Colonic mucosa (tissue), 4 donors: Measurements from ENCODE around the gene DLGAP4. TPM values are rescaled to one million over a fixed set of nuclear protein-coding genes. Genes with fewer than 3 reads are reported as not detected.

Experiments used
- DNase-seq: peaks from one replicate; pipeline ENCODE4 v3.0.0-alpha.2; 2020
- H3K27ac ChIP-seq: fragments of 200-600 bp; one replicate; pipeline ENCODE4 v1.8.0; 2021
- H3K27me3 ChIP-seq: fragments of 200-600 bp; one replicate; pipeline ENCODE4 v1.8.0; 2021
- H3K36me3 ChIP-seq: fragments of 200-600 bp; one replicate; pipeline ENCODE4 v1.8.0; 2021
- H3K4me1 ChIP-seq: fragments of 200-600 bp; one replicate; pipeline ENCODE4 v1.8.0; 2021; ENCODE audit warnings: mild to moderate bottlenecking
- H3K4me3 ChIP-seq: fragments of 200-600 bp; one replicate; pipeline ENCODE4 v1.8.0; 2021
- H3K9ac ChIP-seq, 2 donors: one replicate each; pipeline ENCODE4 v1.7.0; 2013; ENCODE audit warnings: control low read depth in 2 of 2, low read depth in 2 of 2, low read length in 2 of 2
- H3K9me3 ChIP-seq: fragments of 200-600 bp; one replicate; pipeline ENCODE4 v1.8.0; 2021
- intact Hi-C: fragments of 100-400 bp; cut with DNase I; formaldehyde crosslinking; loops from one replicate; pipeline ENCODE4 v1.14.1; 2022
- total RNA-seq, 2 donors: library from RNA; stranded (reverse); fragmentation: NEBNext Ultra II Directional in 1 of 2; extraction: Animal tissue kit (Norgen Biotek cat#: 25700) in 1 of 2; gene quantifications; one replicate each; pipeline ENCODE4 v1.2.1, GENCODE V29; 2021
- TF ChIP-seq, protein P1 (sequence below): fragments of 200-600 bp; IDR thresholded peaks from one replicate; pipeline ENCODE4 v1.8.0; 2022; ENCODE audit warnings: antibody characterized with exemption, mild to moderate bottlenecking
- donor health status: healthy.
- donor health status: DM: no; HTN: no; CAD: no.
- donor health status: DM: no; HTN: no; CAD: no.

DLGAP4 gene
- total RNA-seq, 2 donors from 2014 or later = 43.1 to 48.6 TPM

- no peaks in the 10 kb centered on the region for H3K36me3 ChIP-seq
- no peak overlapping the region for H3K4me3 ChIP-seq
- intact Hi-C loops = no loop called here
- no peak overlapping the region for H3K27ac ChIP-seq
- no peaks in the 10 kb centered on the region for H3K9me3 ChIP-seq
- no peak for DNase-seq
- H3K27me3 ChIP-seq = no peaks in the 10 kb centered on the region
- TF ChIP-seq, protein P1, sequence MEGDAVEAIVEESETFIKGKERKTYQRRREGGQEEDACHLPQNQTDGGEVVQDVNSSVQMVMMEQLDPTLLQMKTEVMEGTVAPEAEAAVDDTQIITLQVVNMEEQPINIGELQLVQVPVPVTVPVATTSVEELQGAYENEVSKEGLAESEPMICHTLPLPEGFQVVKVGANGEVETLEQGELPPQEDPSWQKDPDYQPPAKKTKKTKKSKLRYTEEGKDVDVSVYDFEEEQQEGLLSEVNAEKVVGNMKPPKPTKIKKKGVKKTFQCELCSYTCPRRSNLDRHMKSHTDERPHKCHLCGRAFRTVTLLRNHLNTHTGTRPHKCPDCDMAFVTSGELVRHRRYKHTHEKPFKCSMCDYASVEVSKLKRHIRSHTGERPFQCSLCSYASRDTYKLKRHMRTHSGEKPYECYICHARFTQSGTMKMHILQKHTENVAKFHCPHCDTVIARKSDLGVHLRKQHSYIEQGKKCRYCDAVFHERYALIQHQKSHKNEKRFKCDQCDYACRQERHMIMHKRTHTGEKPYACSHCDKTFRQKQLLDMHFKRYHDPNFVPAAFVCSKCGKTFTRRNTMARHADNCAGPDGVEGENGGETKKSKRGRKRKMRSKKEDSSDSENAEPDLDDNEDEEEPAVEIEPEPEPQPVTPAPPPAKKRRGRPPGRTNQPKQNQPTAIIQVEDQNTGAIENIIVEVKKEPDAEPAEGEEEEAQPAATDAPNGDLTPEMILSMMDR = no peak
- H3K4me1 ChIP-seq = no peaks in the 10 kb centered on the region
- no peak overlapping the region for H3K9ac ChIP-seq
Measured at GRCh38 chr20:36360429-36360828, 54.3 kb downstream of the DLGAP4 start.

DNA sequence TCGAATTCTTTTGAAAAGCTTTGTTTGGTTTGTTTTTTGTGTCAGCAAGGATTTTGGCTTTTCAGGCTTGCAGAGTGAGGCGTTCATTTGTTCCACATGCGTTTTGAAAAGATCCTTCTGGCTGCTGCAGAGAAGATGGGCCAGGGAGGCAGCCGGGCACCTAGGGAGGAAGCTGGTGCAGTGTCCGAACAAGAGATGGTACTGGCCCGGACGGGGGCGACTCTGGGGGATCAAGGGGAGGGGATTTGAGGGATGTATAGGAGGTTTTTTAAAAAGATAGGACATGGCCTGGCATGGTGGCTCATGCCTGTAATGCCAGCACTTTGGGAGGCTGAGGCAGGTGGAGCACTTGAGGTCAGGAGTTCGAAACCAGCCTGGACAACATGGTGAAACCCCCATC lies 55.3 kb downstream of the DLGAP4 start:
- H3K9me3 ChIP-seq = no peaks in the 10 kb centered on the region
- H3K27ac ChIP-seq = no peak overlapping the region
- no peak for DNase-seq
- TF ChIP-seq, protein P1 = no peak
- no peak overlapping the region for H3K9ac ChIP-seq
- H3K4me3 ChIP-seq = no peak overlapping the region
- H3K4me1 ChIP-seq = no peaks in the 10 kb centered on the region
- no peaks in the 10 kb centered on the region for H3K36me3 ChIP-seq
- no peaks in the 10 kb centered on the region for H3K27me3 ChIP-seq
- intact Hi-C loops = no loop called here

- H3K9ac ChIP-seq = no peak overlapping the region
- TF ChIP-seq, protein P1 = no peak
- intact Hi-C loops = no loop called here
- no peak overlapping the region for H3K4me3 ChIP-seq
- no peak overlapping the region for H3K27ac ChIP-seq
- DNase-seq = no peak
- no peaks in the 10 kb centered on the region for H3K9me3 ChIP-seq
- no peaks in the 10 kb centered on the region for H3K4me1 ChIP-seq
- H3K27me3 ChIP-seq = no peaks in the 10 kb centered on the region
- no peaks in the 10 kb centered on the region for H3K36me3 ChIP-seq
Measured at GRCh38 chr20:36362261-36362660, 56.1 kb downstream of the DLGAP4 start.

DNA sequence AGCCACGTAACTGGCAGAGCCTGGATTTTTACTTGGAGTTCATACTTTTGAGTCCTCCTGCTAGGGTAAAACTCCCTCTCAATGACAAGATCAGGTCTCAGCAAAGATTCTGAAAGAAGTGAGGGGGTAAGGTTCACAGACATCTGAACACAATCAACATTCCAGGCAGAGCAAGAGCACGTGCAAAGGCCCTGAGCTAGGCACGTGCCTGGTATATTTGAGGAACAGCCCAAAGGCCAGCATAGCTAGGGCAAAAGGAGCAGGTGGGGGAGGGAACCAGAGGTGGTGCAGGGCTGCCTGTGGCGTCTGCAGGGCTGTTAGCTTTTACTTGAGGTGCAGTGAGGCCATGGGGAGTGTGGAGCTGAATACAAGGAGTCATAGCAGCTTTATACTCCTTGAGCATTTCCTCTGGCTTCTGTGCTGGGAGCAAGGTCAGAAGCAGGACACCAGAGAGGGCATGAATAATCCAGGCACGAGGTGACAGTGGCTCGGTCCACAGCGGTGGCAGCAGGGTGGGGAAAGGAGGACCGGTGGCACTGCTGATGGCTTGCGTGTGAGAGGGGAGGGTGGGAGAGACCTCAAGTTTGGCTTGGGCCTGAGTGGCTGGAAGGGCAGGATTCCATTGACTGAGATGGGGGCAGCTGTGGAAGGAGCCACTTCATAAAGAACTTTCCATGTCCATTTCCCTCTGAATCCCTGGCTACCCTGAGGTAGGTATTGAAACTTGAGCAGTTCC lies 57.0 kb downstream of the DLGAP4 start:
- Histone ChIP-seq H3K4me3 (no peak overlapping the region), H3K36me3 (no peaks in the 10 kb centered on the region), H3K9ac (no peak overlapping the region), H3K4me1 (no peaks in the 10 kb centered on the region), H3K27ac (no peak overlapping the region), H3K9me3 (no peaks in the 10 kb centered on the region), H3K27me3 (no peaks in the 10 kb centered on the region)
- DNase-seq = no peak
- TF ChIP-seq, protein P1 = no peak
- intact Hi-C loops = no loop called here

DNA sequence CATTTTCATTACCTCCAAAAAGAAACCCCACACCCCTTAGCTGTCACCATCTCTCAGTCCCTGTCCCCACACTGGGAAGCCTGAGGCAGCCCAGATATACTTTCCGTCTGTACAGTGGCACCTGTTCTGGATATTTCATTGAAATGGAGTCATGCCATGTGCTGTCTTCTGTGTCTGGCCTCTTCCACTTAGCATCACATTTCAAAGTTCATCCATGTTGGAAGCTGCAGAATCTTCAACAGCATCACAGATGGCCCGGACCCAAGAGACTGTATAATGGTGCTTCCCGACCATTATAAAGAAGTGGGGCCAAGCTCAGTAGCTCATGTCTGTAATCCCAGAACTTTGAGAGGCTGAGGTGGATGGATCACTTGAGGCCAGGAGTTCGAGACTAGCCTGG lies 58.4 kb downstream of the DLGAP4 start:
- H3K4me3 ChIP-seq = no peak overlapping the region
- H3K36me3 ChIP-seq = no peaks in the 10 kb centered on the region
- no peaks in the 10 kb centered on the region for H3K4me1 ChIP-seq
- no peaks in the 10 kb centered on the region for H3K27me3 ChIP-seq
- intact Hi-C loops = no loop called here
- no peak overlapping the region for H3K9ac ChIP-seq
- TF ChIP-seq, protein P1 = no peak
- DNase-seq = no peak
- no peak overlapping the region for H3K27ac ChIP-seq
- no peaks in the 10 kb centered on the region for H3K9me3 ChIP-seq
